PC-9 (cell line): ENCODE results near the gene DYNLRB1.

Experiments used
- CTCF ChIP-seq: fragments of 200-600 bp; sonication (generic); conservative IDR thresholded peaks from 2 replicates; pipeline ENCODE4 v1.6.1; 2017; ENCODE audit warnings: mixed run types, antibody characterized with exemption, mild to moderate bottlenecking, moderate library complexity
- EZH2 ChIP-seq: fragments of 200-600 bp; sonication (generic); IDR thresholded peaks from 2 replicates; pipeline ENCODE4 v1.8.0; 2017; ENCODE audit warnings: antibody characterized with exemption, low read depth

- TF ChIP-seq CTCF (no peak), EZH2 (no peak)
Measured at GRCh38 chr20:34468951-34469350, 47.3 kb upstream of the DYNLRB1 start.
